Measurements from ENCODE around the gene PATJ. TPM values are rescaled to one million over a fixed set of nuclear protein-coding genes. Genes with fewer than 3 reads are reported as not detected.

The PATJ gene
- total and polyA plus RNA-seq, 2 donors (not counting 1 experiment from before 2014, with no cell fraction given) = 8.0 to 45.3 TPM

- H3K4me3 Mint-ChIP-seq = no peak overlapping the region
- no peak overlapping the region for H3K27ac Mint-ChIP-seq
- DNase-seq (no peak), ATAC-seq (ENCODE audit: low read depth) (no peak)
- Histone ChIP-seq H4K20me1 (ENCODE audit: control insufficient read depth, insufficient read depth, low read length, poor library complexity, severe bottlenecking) (no peaks in the 10 kb centered on the region), H3K79me2 (ENCODE audit: control insufficient read depth, insufficient read depth, low read length) (no peaks in the 10 kb centered on the region), H3K9ac (ENCODE audit: low read length) (no peak overlapping the region), H3K4me3 (ENCODE audit: control extremely low read depth in 1 of 5, extremely low read depth in 1 of 5, insufficient read depth in 1 of 5, low read depth in 2 of 5, low read length in 4 of 5) (no peak overlapping the region), H2AFZ (ENCODE audit: insufficient read depth, low read depth, low read length, poor library complexity, severe bottlenecking) (no peak overlapping the region), H3K36me3 (replicated peaks in 1 of 2; ENCODE audit: control extremely low read depth in 1 of 2, control insufficient read depth in 1 of 2, extremely low read depth in 1 of 2, insufficient read depth in 2 of 2, low read length in 1 of 2) (no peaks in the 10 kb centered on the region), H3K27me3 (replicated peaks in 1 of 4; ENCODE audit: control extremely low read depth in 1 of 4, control insufficient read depth in 3 of 4, insufficient read depth in 4 of 4, low read length in 3 of 4) (no peaks in the 10 kb centered on the region), H3K9me3 (ENCODE audit: control extremely low read depth in 1 of 3, control insufficient read depth in 2 of 3, insufficient read depth in 1 of 3, low read length in 2 of 3) (no peaks in the 10 kb centered on the region), H3K27ac (ENCODE audit: low read length in 2 of 2) (no peak overlapping the region), H3K4me1 (ENCODE audit: control insufficient read depth in 2 of 2, insufficient read depth in 2 of 2, low read length in 2 of 2) (no peaks in the 10 kb centered on the region), H3K4me2 (replicated peaks; ENCODE audit: low read depth, low read length, poor library complexity, severe bottlenecking) (no peak overlapping the region)
- CTCF ChIA-PET = no interaction called here
- no peaks in the 10 kb centered on the region for H3K4me1 Mint-ChIP-seq
- no peaks in the 10 kb centered on the region for H3K9me3 Mint-ChIP-seq (ENCODE audit: insufficient read depth)
- POLR2A ChIA-PET = no interaction called here
- no peaks in the 10 kb centered on the region for H3K27me3 Mint-ChIP-seq
- 100% methylated on average over 1 of the region's 4 CpGs for WGBS (ENCODE audit: insufficient coverage)
- intact Hi-C loops (cut with micrococcal nuclease) = no loop called here
- no peak for TF ChIP-seq CTCF (IDR thresholded peaks at IDR 0.05)
Measured at GRCh38 chr1:61976566-61976965, 234.3 kb downstream of the PATJ start.

- Histone ChIP-seq H3K36me3 (replicated peaks in 1 of 2; ENCODE audit: control extremely low read depth in 1 of 2, control insufficient read depth in 1 of 2, extremely low read depth in 1 of 2, insufficient read depth in 2 of 2, low read length in 1 of 2) (no peaks in the 10 kb centered on the region), H3K27ac (ENCODE audit: low read length in 2 of 2) (no peak overlapping the region), H3K4me1 (ENCODE audit: control insufficient read depth in 2 of 2, insufficient read depth in 2 of 2, low read length in 2 of 2) (no peaks in the 10 kb centered on the region), H3K9me3 (ENCODE audit: control extremely low read depth in 1 of 3, control insufficient read depth in 2 of 3, insufficient read depth in 1 of 3, low read length in 2 of 3) (no peaks in the 10 kb centered on the region), H3K27me3 (replicated peaks in 1 of 4; ENCODE audit: control extremely low read depth in 1 of 4, control insufficient read depth in 3 of 4, insufficient read depth in 4 of 4, low read length in 3 of 4) (no peaks in the 10 kb centered on the region), H4K20me1 (ENCODE audit: control insufficient read depth, insufficient read depth, low read length, poor library complexity, severe bottlenecking) (no peaks in the 10 kb centered on the region), H3K4me2 (replicated peaks; ENCODE audit: low read depth, low read length, poor library complexity, severe bottlenecking) (no peak overlapping the region), H3K4me3 (ENCODE audit: control extremely low read depth in 1 of 5, extremely low read depth in 1 of 5, insufficient read depth in 1 of 5, low read depth in 2 of 5, low read length in 4 of 5) (no peak overlapping the region), H2AFZ (ENCODE audit: insufficient read depth, low read depth, low read length, poor library complexity, severe bottlenecking) (no peak overlapping the region), H3K79me2 (ENCODE audit: control insufficient read depth, insufficient read depth, low read length) (no peaks in the 10 kb centered on the region), H3K9ac (ENCODE audit: low read length) (no peak overlapping the region)
- intact Hi-C loops (cut with micrococcal nuclease) = no loop called here
- CTCF ChIA-PET = no interaction called here
- no peak overlapping the region for H3K27ac Mint-ChIP-seq
- H3K4me3 Mint-ChIP-seq = no peak overlapping the region
- no peaks in the 10 kb centered on the region for H3K9me3 Mint-ChIP-seq (ENCODE audit: insufficient read depth)
- no peak for DNase-seq
- H3K27me3 Mint-ChIP-seq = no peaks in the 10 kb centered on the region
- ATAC-seq (ENCODE audit: low read depth) = no peak
- POLR2A ChIA-PET = no interaction called here
- no peaks in the 10 kb centered on the region for H3K4me1 Mint-ChIP-seq
- no peak for TF ChIP-seq CTCF (IDR thresholded peaks at IDR 0.05)
- TF ChIP-seq EZH2 (IDR thresholded peaks at IDR 0.05; ENCODE audit: borderline replicate concordance, insufficient read depth, low read depth, low read length, poor library complexity, severe bottlenecking) = no peak
Measured at GRCh38 chr1:61978796-61979195, 236.5 kb downstream of the PATJ start.
